Measurements from ENCODE around the gene ZNF280C.

The ZNF280C gene

DNA sequence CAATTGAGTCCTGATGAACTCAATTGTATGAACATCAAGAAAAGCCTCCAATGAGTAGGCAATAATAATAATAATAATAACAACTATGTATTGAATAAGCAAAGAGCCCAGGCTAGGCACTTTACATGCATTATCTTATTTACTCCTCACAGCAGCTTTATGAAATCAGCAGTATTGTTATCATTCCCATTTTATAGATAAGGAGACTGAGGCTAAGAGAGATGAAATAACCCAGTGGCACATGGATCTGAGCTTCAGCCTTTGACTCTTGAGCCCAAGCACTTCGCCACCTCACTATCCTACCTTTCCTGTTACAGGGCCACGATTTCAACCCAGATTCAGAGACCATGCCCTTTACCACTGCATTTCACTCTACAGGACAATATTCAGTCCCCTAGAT lies 93.8 kb downstream of the ZNF280C start:
- H3K27ac ChIP-seq, result no peak overlapping the region
- no peak for TF ChIP-seq CTCF (conservative IDR thresholded peaks at IDR 0.05)

- H3K27ac ChIP-seq, result no peak overlapping the region
Observed at GRCh38 chrX:130174045-130174704, 94.5 kb downstream of the ZNF280C start.

GRCh38 chrX:130173190-130173895 lies 95.4 kb downstream of the ZNF280C start:
- TF ChIP-seq CTCF (conservative IDR thresholded peaks at IDR 0.05), result no peak
- no peak overlapping the region for H3K27ac ChIP-seq

More at GRCh38 chrX:130174045-130174704, 94.5 kb downstream of the ZNF280C start:
- TF ChIP-seq CTCF (conservative IDR thresholded peaks at IDR 0.05), result no peak

- H3K27ac ChIP-seq, result no peak overlapping the region
- TF ChIP-seq CTCF (conservative IDR thresholded peaks at IDR 0.05), result no peak
Observed at GRCh38 chrX:130172127-130172845, 96.4 kb downstream of the ZNF280C start.

DNA sequence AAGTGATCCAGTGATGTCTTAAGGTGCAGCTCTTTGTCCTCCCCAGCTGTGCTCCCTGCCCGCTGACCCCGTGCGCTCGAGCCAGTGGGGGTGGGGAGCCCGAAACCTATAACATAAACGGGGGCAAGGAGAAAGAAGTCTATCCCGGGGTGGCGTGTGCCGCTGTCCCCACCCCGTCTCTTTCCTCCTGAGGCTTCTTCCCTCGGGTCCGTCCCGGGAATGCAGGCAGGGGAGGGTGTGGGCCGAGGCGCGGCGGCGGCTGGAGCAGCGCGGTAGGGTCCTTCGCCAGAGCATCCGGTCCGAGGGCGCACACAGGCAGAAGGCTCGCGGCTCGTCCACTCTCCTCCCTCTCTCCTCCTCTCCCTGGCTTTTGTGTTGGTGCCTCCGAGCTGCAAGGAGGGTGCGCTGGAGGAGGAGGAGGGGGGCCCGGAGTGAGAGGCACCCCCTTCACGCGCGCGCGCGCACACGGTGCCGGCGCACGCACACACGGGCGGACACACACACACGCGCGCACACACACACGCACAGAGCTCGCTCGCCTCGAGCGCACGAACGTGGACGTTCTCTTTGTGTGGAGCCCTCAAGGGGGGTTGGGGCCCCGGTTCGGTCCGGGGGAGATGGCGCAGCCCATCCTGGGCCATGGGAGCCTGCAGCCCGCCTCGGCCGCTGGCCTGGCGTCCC lies 97.1 kb downstream of the ZNF280C start, which contains the start of gene RAB33A:
TSS of gene RAB33A (plus strand) at position 517 of the 681 bp plus-strand sequence. CDS start at position 618, 101 bp downstream.
- peak within 1 kb of the TSS; percentile 41; the same call in 1 of the 2 replicates for H3K27ac ChIP-seq

DNA sequence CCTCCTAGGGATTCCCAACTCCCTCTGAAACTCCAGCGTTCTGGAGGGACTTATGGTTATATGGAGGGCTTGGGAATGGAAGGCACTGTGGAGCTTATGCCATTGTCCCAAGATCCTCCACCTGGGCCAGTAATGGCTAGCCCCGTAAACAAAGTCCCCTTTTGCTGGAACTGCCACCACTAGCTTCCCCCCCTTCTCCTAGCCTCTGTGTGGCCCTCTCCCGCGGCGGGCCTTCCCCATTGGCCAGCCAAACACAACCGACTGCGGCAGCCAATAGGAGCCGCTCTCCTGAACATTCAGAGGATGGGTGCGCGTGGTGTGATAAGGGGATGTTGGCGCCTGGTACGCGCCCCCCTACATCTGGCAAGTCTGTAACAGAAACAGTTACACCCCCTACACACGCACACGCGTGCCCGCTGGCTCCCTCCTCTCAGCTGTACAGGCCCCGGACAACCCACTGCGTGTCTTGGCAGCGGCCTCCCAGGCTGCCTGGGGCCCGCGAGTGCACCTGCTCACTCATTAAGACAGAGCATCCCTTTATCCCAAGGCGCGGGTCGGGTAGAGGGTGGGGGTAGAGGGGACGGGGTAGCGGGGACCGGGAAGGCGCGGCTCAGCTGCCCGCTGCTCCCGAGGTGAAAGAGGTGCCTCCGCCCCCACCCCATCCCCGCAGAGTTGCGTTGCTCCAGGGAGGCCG lies 97.8 kb downstream of the ZNF280C start:
- H3K27ac ChIP-seq, result peak overlapping the region; percentile 41; the same call in 1 of the 2 replicates
- TF ChIP-seq CTCF (conservative IDR thresholded peaks at IDR 0.05), result no peak

More for the DNA sequence above, 97.1 kb downstream of the ZNF280C start, which contains the start of gene RAB33A:
- no peak for TF ChIP-seq CTCF (conservative IDR thresholded peaks at IDR 0.05)
